Large intestine (tissue), 3 donors: ENCODE measurements around the gene PACSIN2. TPM values are rescaled to one million over a fixed set of nuclear protein-coding genes. Genes with fewer than 3 reads are reported as not detected.

ENCODE experiments used
- DNase-seq, 2 donors: peaks; one replicate each; pipeline versions ENCODE4 v3.0.0 to v3.0.0-alpha.2; 2013
- H3K27ac ChIP-seq: one replicate; pipeline ENCODE4 v1.5.1; 2013; ENCODE audit warnings: low read length
- H3K27me3 ChIP-seq: 2 replicates; pipeline ENCODE4 v1.6.1; 2013; ENCODE audit warnings: low read length; ENCODE audit not compliant: control insufficient read depth, insufficient read depth
- H3K36me3 ChIP-seq: 2 replicates; pipeline ENCODE4 v1.6.1; 2013; ENCODE audit warnings: low read length; ENCODE audit not compliant: control insufficient read depth, insufficient read depth
- H3K4me1 ChIP-seq: one replicate; pipeline ENCODE4 v1.6.1; 2013; ENCODE audit warnings: low read length; ENCODE audit not compliant: control insufficient read depth, insufficient read depth
- H3K4me3 ChIP-seq: one replicate; pipeline ENCODE4 v1.5.1; 2013; ENCODE audit warnings: low read length
- H3K9me3 ChIP-seq: one replicate; pipeline ENCODE4 v1.6.1; 2013; ENCODE audit warnings: mild to moderate bottlenecking, low read depth, low read length, moderate library complexity; ENCODE audit not compliant: control insufficient read depth
- WGBS: methylation state at CpG from one replicate; pipeline ENCODE4 v1.1.5; 2013; ENCODE audit warnings: low lambda C conversion rate; ENCODE audit not compliant: insufficient coverage; 5-methylcytosine and 5-hydroxymethylcytosine counted together
- polyA plus RNA-seq: library from polyadenylated mRNA; unstranded; fragments of 120-200 nt; gene quantifications from one replicate; pipeline ENCODE4 v1.2.1, GENCODE V29; 2013

PACSIN2 gene
- polyA plus RNA-seq, 1 donor: 51.5 TPM

DNA sequence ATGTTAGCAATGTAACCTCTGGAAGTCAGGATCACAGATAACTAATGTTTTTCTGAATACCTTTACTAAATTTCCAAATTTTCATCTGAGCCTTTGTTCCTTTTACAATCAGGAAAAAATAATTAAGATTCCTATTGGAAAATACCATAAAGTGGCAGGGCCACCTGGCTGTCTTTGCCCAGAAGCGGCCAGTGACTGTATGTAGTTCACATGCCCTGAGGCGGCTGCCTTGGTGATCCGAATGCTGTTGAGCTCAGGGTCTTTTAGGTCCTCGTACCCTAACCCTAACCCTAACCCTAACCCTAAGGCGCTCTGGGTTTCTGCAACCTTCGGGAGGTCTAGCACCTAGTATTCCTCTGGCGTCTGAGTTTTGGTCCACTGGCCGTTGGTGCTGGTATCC lies 149.4 kb downstream of the PACSIN2 start:
- H3K36me3 ChIP-seq: peaks cover 11% of the 10 kb centered on the region
- no peaks in the 10 kb centered on the region for H3K9me3 ChIP-seq
- H3K4me1 ChIP-seq: peaks cover 9% of the 10 kb centered on the region
- no peak for DNase-seq
- 80% methylated on average over 2 of the region's 8 CpGs for WGBS
- no peak overlapping the region for H3K27ac ChIP-seq
- H3K4me3 ChIP-seq: no peak overlapping the region
- H3K27me3 ChIP-seq: no peaks in the 10 kb centered on the region

DNA sequence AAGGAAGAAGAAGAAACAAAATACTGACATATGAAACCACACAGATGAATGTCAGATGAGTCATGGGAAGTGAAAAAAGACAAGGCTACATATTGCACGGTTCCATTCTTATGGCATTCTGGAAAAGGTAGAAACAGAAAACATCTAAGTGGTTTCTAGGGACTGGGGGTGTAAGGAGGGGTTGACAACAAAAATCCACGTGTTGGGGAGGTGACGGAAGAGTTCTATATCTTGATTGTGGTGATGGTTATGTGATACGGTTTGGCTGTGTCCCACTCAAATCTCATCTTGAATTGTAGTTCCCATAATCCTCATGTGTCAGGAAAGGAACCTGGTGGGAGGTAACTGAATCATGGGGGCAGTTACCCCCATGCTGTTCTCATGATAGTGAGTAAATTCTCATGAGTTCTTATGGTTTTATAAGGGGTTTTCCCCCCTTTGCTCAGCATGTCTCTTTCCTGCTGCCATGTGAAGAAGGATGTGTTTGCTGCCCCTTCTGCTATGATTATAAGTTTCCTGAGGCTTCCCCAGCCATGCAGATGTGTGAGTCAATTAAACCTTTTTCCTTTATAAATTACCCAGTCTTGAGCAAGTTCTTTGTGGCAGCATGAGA lies 151.5 kb downstream of the PACSIN2 start:
- no peaks in the 10 kb centered on the region for H3K9me3 ChIP-seq
- DNase-seq: no peak
- H3K4me1 ChIP-seq: peaks cover 9% of the 10 kb centered on the region
- H3K4me3 ChIP-seq: no peak overlapping the region
- H3K27me3 ChIP-seq: no peaks in the 10 kb centered on the region
- no peaks in the 10 kb centered on the region for H3K36me3 ChIP-seq
- 100% methylated on average over 1 of the region's 4 CpGs for WGBS
- H3K27ac ChIP-seq: no peak overlapping the region

DNA sequence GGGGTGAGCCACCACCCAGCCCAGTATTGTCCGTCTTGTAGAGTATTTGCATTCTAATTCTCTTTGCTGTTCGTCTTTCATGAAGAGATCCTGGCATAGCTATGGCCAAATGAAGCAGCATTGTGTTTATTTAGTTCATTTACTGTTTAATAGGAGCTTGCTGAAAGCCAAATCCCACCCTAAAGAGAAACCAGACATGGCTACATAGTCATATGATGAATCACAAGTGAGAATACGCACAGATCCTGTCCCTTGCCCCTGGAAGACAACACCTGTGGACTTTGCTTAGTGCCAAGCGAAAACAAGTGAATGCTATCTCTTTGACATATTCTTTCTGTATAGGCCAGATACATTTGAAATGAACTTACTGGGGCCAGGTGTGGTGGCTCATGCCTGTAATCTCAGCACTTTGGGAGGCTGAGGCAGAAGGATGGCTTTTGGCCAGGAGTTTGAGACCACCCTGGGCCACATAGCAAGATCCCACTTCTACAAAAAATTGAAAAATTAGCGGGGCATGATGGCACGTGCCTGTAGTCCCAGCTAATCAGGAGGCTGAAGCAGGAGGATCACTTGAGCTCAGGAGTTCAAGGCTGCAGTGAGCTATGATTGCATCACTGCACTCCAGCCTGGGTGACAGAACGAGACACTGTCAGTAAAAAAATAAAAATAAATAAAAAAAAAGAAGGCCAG lies 152.8 kb downstream of the PACSIN2 start:
- peak overlapping the region; percentile 83 for H3K27ac ChIP-seq
- no CpG with 5 or more reads among the region's 7 CpGs for WGBS
- DNase-seq: peak; percentile 90 to 94
- H3K4me1 ChIP-seq: peaks cover 14% of the 10 kb centered on the region
- no peak overlapping the region for H3K4me3 ChIP-seq
- no peaks in the 10 kb centered on the region for H3K27me3 ChIP-seq
- H3K9me3 ChIP-seq: peaks cover 6% of the 10 kb centered on the region
- H3K36me3 ChIP-seq: no peaks in the 10 kb centered on the region

DNA sequence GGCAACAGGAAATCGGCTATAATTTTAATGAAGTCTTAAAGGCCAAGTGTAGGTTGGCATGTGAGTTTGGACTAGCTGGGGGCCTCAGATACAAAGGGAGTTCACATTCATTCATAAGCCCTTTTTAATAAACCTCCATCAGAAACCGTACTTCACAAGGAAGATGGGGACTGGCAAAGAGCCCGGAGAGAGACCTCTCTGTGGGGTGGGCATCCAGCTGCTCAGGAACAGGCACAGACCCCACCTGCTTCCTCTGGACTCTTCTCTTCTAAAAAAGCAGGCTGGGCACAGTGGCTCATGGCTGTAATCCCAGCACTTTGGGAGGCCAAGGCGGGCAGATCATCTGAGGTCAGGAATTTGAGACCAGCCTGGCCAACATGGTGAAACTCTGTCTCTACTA lies 154.0 kb downstream of the PACSIN2 start:
- Histone ChIP-seq H3K4me3 (no peak overlapping the region), H3K4me1 (peaks cover 14% of the 10 kb centered on the region), H3K27me3 (no peaks in the 10 kb centered on the region), H3K36me3 (no peaks in the 10 kb centered on the region), H3K9me3 (peaks cover 6% of the 10 kb centered on the region), H3K27ac (peak overlapping the region; percentile 83)
- WGBS: no CpG with 5 or more reads among the region's 4 CpGs
- no peak for DNase-seq

DNA sequence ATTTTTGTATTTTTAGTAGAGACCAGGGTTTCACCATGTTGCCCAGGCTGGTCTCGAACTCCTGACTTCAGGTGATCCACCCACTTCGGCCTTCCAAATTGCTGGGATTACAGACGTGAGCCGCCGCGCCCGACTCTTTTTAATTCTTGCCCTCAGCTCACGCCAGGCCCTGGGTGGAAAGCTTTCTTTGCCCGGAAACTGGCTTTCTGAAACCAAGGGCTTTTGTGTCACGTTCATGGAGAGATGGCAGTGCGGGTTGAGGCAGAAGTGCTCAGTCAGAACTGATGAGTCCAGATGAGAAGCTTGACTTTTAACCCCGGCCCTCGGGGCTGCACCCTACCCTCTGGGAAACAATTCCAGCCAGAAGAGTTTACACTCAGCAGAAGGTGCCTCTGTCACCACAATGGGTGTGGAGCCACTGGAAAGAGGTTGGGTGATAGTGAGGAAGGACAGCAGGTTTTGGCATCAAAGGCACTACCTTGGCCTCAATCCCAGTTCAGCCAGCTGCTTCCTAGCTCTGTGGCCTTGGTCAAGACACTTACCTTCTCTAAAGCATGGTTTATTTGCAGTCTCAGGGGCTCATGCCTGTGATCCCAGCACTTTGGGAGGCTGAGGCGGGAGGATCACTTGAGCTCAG lies 157.0 kb downstream of the PACSIN2 start:
- peaks cover 27% of the 10 kb centered on the region for H3K4me1 ChIP-seq
- 100% methylated on average over 2 of the region's 14 CpGs for WGBS
- no peaks in the 10 kb centered on the region for H3K27me3 ChIP-seq
- no peak overlapping the region for H3K4me3 ChIP-seq
- H3K27ac ChIP-seq: no peak overlapping the region
- H3K36me3 ChIP-seq: no peaks in the 10 kb centered on the region
- peaks cover 6% of the 10 kb centered on the region for H3K9me3 ChIP-seq
- DNase-seq: no peak

DNA sequence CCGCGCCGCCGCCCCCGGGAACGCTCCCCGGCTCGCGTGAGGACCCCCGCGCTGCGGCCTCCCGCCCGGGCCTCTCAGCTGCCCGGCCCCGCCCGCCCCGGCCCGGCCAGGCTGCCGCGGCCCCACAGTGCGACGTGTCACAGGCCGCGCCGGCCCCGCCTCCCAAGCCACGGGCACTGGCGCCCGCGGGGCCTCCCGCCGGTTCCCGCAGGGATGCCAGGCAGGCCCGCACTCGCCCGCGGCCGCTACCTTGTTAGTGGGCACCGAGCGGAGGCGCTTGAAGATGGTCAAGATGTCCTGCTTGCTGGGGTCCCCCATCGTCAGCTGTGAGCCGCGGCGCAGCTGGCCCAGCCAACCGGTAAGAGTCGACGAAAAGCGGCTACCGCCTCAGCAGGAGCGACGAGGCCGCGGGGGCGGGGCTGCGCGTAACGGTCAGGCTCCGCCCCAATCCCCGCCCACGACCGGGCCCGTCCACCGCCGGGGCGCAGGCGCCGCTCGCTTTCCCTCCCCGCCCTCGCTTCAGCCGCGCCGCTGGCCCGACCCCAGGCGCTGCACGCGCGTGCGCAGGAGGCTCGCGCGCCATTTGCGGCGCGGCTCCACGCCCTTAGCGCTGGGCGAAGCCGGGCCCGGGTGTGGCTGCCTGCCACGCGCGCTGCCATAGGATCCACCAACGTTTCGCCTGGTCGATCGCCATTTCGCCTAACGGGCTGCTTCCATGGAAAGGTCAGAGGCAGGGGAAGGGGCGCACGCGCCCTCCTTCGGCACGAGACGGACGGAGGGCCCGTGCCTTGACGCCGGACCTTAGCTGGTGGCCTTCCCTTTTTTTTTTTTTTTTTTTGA lies 157.9 kb downstream of the PACSIN2 start, which contains the start of gene ARFGAP3:
ARFGAP3 (minus strand) TSS at position 409 of the 840 bp plus-strand sequence; CDS start at position 318, 91 bp downstream.
- Histone ChIP-seq H3K4me1 (peaks cover 22% of the 10 kb centered on the region), H3K36me3 (no peaks in the 10 kb centered on the region), H3K9me3 (peaks cover 6% of the 10 kb centered on the region), H3K27me3 (no peaks in the 10 kb centered on the region), H3K4me3 (peak within 1 kb of the TSS; percentile 93), H3K27ac (peak within 1 kb of the TSS; percentile 98)
- WGBS: no CpG with 5 or more reads among the region's 111 CpGs
- DNase-seq: peak; percentile 97 to 98

DNA sequence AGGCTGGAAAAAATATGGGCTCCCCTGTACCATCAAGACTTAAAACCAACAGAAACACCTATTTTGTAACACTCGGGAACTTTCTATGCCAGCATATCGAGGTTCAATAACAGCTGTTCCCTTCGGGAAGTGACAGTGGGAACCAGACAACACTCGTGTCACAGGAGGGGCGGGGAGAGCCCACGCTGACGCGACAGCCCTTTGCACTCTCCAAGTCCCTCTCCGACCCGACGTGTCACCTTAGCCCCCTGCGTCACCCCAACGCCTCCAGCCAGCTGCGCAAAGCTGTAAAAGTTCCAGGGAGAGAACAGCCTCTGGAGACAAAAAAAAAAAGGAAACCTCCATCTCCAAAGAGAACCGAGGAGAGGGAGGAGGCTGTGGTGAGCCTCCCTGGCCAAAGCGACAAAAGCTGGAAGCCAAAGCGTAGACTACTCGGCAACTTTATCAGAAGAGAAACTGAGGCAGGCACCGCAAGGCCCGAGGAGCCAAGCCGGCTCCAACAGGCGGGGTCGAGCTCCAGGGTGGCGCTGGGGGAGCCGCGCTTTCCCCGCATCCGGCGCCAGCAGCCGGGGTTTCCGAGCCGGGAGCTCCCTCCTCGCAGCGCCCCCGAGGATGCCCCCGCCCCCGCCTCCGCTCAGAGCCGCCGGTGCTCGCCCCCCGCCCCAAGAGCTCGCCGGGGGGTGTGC lies 158.6 kb downstream of the PACSIN2 start:
- peak; percentile 72 to 87 for DNase-seq
- Histone ChIP-seq H3K4me3 (peak overlapping the region; percentile 93), H3K27me3 (no peaks in the 10 kb centered on the region), H3K27ac (peak overlapping the region; percentile 98), H3K9me3 (peaks cover 6% of the 10 kb centered on the region), H3K4me1 (peaks cover 19% of the 10 kb centered on the region), H3K36me3 (no peaks in the 10 kb centered on the region)
- no CpG with 5 or more reads among the region's 44 CpGs for WGBS

DNA sequence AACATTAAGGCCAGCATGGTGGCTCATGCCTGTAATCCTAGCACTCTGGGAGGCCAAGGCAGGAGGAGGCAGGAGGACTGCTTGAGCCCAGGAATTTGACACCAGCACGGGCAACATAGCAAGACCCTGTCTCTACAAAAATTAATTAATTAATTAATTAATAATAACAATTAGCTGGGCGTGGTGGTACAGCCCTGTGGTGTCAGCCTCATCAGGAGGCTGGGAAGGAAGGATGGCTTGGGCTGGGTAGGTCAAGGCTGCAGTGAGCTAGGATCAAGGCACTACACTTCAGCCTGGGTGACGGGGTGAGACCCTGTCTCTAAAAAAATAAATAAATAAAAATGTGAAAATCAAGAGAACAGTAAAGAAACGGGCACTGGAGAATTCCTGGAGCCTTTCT lies 159.2 kb downstream of the PACSIN2 start:
- H3K27me3 ChIP-seq: no peaks in the 10 kb centered on the region
- no CpG with 5 or more reads among the region's 4 CpGs for WGBS
- peak overlapping the region; percentile 93 for H3K4me3 ChIP-seq
- H3K9me3 ChIP-seq: peaks cover 6% of the 10 kb centered on the region
- no peaks in the 10 kb centered on the region for H3K36me3 ChIP-seq
- H3K4me1 ChIP-seq: peaks cover 18% of the 10 kb centered on the region
- no peak for DNase-seq
- H3K27ac ChIP-seq: peak overlapping the region; percentile 98

DNA sequence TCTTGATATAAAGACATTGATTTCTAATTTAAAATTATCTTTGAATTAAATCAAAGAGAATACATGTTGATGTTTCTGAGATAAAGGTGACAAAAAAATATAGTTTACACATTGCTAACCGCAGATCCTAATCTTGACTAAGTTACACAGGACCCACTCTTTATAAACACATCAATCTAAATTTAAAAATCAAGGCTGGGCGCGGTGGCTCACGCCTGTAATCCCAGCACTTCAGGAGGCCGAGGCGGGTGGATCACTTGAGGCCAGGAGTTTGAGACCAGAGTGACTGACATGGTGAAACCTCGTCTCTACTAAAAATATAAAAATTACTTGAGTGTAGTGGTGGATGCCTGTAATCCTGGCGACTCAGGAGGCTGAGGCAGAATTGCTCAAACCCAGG lies 159.7 kb downstream of the PACSIN2 start:
- no CpG with 5 or more reads among the region's 8 CpGs for WGBS
- Histone ChIP-seq H3K4me3 (peak overlapping the region; percentile 93), H3K27me3 (no peaks in the 10 kb centered on the region)

More for the DNA sequence above, 159.7 kb downstream of the PACSIN2 start:
- H3K36me3 ChIP-seq: no peaks in the 10 kb centered on the region
- H3K27ac ChIP-seq: peak overlapping the region; percentile 98
- peaks cover 18% of the 10 kb centered on the region for H3K4me1 ChIP-seq
- H3K9me3 ChIP-seq: peaks cover 6% of the 10 kb centered on the region
- DNase-seq: no peak
